Ovary (tissue), 9 donors: ENCODE results near the gene WDR36. TPM values are rescaled to one million over a fixed set of nuclear protein-coding genes. Genes with fewer than 3 reads are reported as not detected.

ENCODE experiments used
- DNase-seq, 5 donors: peaks; one replicate each; pipeline ENCODE4 v3.0.0-alpha.2; 2019 to 2020
- H3K27ac ChIP-seq, 2 donors: fragments of 200-600 bp; one replicate each; pipeline versions ENCODE4 v1.5.1 to v1.8.0; 2019 to 2022
- H3K27me3 ChIP-seq: fragments of 200-600 bp; one replicate; pipeline ENCODE4 v1.8.0; 2022
- H3K36me3 ChIP-seq: fragments of 200-600 bp; sonication (generic); one replicate; pipeline ENCODE4 v1.5.1; 2019
- H3K4me1 ChIP-seq: one replicate; pipeline ENCODE4 v1.8.1; 2013; ENCODE audit warnings: mild to moderate bottlenecking, moderate library complexity; ENCODE audit not compliant: insufficient read depth
- H3K4me3 ChIP-seq: fragments of 200-600 bp; sonication (generic); one replicate; pipeline ENCODE4 v1.5.1; 2017
- H3K9me3 ChIP-seq, 2 donors: fragments of 200-600 bp in 1 of 2; sonication (generic) in 1 of 2; one replicate each; pipeline versions ENCODE4 v1.5.1 to v1.8.1; 2013 to 2019; ENCODE audit warnings: mild to moderate bottlenecking in 1 of 2, moderate library complexity in 1 of 2
- CTCF ChIP-seq, 3 donors: fragments of 450-650 bp in 2 of 3; fragments of 200-600 bp in 1 of 3; IDR thresholded peaks; one replicate each; pipeline versions ENCODE4 v1.5.1 to v1.8.0; 2016 to 2022; ENCODE audit warnings: antibody characterized with exemption in 3 of 3, mild to moderate bottlenecking in 1 of 3
- EP300 ChIP-seq: sonication (generic); formaldehyde crosslinking; IDR thresholded peaks from one replicate; pipeline ENCODE4 v1.6.1; 2017; ENCODE audit warnings: antibody characterized with exemption
- POLR2A ChIP-seq: fragments of 450-650 bp; IDR thresholded peaks from one replicate; pipeline ENCODE4 v1.6.1; 2017; ENCODE audit warnings: antibody characterized with exemption, mild to moderate bottlenecking, moderate library complexity
- WGBS, 3 donors: extraction: QIAGEN DNeasy Blood & Tissue Kit in 1 of 3; methylation state at CpG; one replicate each; pipeline versions ENCODE4 v1.1.5 to v1.1.7; 2013 to 2017; 5-methylcytosine and 5-hydroxymethylcytosine counted together
- intact Hi-C, 4 donors: fragments of 100-400 bp; cut with DNase I; formaldehyde crosslinking; loops; one replicate each; pipeline versions ENCODE4 v1.11.0 to v1.15.1; 2022 to 2023
- polyA plus RNA-seq, 2 donors: library from polyadenylated mRNA; stranded (reverse); fragments of 200-250 nt in 1 of 2; fragments of 350-450 nt in 1 of 2; fragmentation: Illumina TruSeq in 1 of 2; extraction: RNeasy Lipid Tissue Mini Kit (QIAGEN cat#74804) in 1 of 2; gene quantifications; one replicate each; pipeline ENCODE4 v1.2.3, GENCODE V29; 2013 to 2014
- total RNA-seq, 7 donors: library from RNA; depleted of rRNA in 2 of 7; stranded (reverse); fragments of >200 nt in 2 of 7; fragmentation: NEBNext Ultra II Directional in 3 of 7; extraction: Animal tissue kit (Norgen Biotek cat#: 25700) in 3 of 7; gene quantifications; one replicate each; pipeline versions ENCODE4 v1.1.0 to v1.2.4, GENCODE V29; 2016 to 2023
- donor health status: DM: no; HTN: no; CAD: no; lungs with moderate emphysema.
- donor health status: DM: no; HTN: no; CAD: no.
- donor health status: Bipolar disorder and iron deficiency.
- donor health status: DM: yes; HTN: yes; CAD: no.
- donor health status: DM: no; HTN: no; CAD: no.
- donor health status: DM: yes; HTN: yes; CAD: no.

The WDR36 gene
- total and polyA plus RNA-seq, 9 donors, result 7.0 to 36.9 (median 24.9) TPM

- Histone ChIP-seq H3K27me3 (no peaks in the 10 kb centered on the region), H3K4me3 (no peak overlapping the region), H3K9me3 (no peaks in the 10 kb centered on the region), H3K27ac (no peak overlapping the region), H3K4me1 (peaks cover 3% of the 10 kb centered on the region), H3K36me3 (no peaks in the 10 kb centered on the region)
- DNase-seq, result no peak
- intact Hi-C loops, result no loop called here
- WGBS, 3 donors, result 74 to 77% (median 75%) methylated on average over 2 of the region's 2 CpGs
- no peak for TF ChIP-seq EP300
- TF ChIP-seq CTCF (IDR thresholded peaks at IDR 0.05), result no peak
- TF ChIP-seq POLR2A, result no peak
Measured at GRCh38 chr5:111074244-111074643, 17.9 kb upstream of the WDR36 start.

DNA sequence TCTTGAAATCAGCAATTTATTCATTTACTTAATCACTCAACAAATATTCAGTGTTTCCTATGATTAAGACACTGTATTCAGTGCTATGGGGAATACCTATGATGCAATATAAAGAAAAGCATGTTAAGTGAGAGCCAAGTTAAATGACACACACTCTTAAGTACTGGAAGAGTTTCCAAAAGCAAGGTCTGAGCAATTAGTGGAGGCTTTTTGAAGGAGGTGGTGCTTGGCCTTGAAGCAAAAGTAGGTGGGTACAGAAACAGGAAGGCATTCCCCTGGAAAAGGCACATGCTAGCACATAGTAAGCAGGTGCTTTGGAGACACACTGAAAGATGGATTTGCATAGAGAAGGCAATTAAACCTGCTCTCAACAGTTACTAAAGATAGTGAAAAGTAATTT is 16.6 kb upstream of the WDR36 start:
- H3K36me3 ChIP-seq, result no peaks in the 10 kb centered on the region
- intact Hi-C loops, result no loop called here
- H3K27ac ChIP-seq, result no peak overlapping the region
- no peak overlapping the region for H3K4me3 ChIP-seq
- H3K4me1 ChIP-seq, result peaks cover 3% of the 10 kb centered on the region
- no peak for DNase-seq
- H3K27me3 ChIP-seq, result no peaks in the 10 kb centered on the region
- TF ChIP-seq EP300, result no peak
- H3K9me3 ChIP-seq, result no peaks in the 10 kb centered on the region

DNA sequence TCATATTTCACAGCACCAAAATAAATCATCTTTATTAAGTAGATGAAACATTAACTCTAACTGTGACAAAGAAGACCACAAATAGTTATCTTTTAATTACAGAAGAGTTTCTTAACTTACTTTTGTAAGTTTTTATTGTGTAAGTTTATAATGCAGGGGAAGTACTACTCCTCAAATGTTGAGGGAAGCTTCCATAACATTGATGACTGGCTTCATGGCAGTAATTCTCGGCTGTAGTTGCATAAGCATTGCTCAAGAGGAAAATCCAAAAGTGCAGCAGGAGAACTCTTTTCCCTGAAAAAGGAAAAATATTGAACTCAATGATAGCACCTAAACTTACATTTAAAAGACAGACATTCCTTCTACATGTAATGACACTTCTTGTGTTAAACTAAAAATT is 16.1 kb upstream of the WDR36 start:
- Histone ChIP-seq H3K27me3 (no peaks in the 10 kb centered on the region), H3K36me3 (no peaks in the 10 kb centered on the region), H3K27ac (no peak overlapping the region), H3K9me3 (no peaks in the 10 kb centered on the region), H3K4me3 (no peak overlapping the region), H3K4me1 (peaks cover 2% of the 10 kb centered on the region)
- no peak for DNase-seq
- intact Hi-C loops, result no loop called here
- 70 to 77% (median 73%) methylated on average over 1 of the region's 1 CpG for WGBS, 3 donors
- TF ChIP-seq EP300, result no peak
- TF ChIP-seq CTCF (IDR thresholded peaks at IDR 0.05), result no peak
- no peak for TF ChIP-seq POLR2A

DNA sequence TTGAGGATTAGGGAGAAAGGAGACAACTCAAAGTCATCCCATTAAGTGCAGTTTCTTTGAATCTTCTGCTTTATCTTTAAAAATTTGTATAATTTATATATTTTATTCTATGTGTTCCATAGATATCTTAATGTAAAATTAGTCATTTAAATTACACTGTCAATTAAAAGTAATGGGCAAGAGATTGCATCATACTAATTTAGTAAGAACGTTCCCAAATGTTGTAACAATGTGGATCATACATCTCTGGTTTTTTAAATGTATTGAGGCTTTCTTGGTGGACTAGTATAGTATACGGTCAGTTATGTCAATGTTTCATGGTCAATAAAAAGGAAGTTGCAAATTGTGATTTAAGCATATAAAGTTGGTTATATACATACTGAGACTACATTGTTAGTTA is 14.5 kb upstream of the WDR36 start:
- Histone ChIP-seq H3K9me3 (no peaks in the 10 kb centered on the region), H3K36me3 (no peaks in the 10 kb centered on the region), H3K27ac (no peak overlapping the region), H3K4me1 (peaks cover 2% of the 10 kb centered on the region), H3K27me3 (no peaks in the 10 kb centered on the region), H3K4me3 (no peak overlapping the region)
- 86 to 90% (median 87%) methylated on average over 2 of the region's 2 CpGs for WGBS, 3 donors
- intact Hi-C loops, result no loop called here
- no peak for TF ChIP-seq POLR2A
- no peak for TF ChIP-seq EP300
- no peak for TF ChIP-seq CTCF (IDR thresholded peaks at IDR 0.05)
- DNase-seq, result no peak

DNA sequence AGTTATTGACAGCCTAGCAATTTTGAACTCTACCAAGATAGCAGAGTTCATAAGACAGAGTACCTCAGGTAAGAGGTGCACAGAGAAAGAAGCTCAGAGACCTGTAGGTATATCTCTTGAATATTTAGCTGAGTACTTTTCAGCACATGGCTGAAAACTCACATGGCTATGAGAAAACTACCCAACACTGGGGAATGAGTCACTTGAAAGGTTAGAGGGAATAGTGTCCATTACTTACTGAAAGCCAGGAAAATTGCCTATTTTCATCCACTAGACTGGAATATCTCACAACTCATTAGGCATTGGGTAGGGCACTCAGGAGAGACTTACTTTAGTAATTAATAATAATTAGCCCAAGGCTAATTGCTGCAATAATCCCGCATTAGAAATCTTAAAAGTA is 12.3 kb upstream of the WDR36 start:
- Histone ChIP-seq H3K4me3 (no peak overlapping the region), H3K4me1 (no peaks in the 10 kb centered on the region), H3K27ac (no peak overlapping the region), H3K9me3 (no peaks in the 10 kb centered on the region), H3K27me3 (no peaks in the 10 kb centered on the region), H3K36me3 (no peaks in the 10 kb centered on the region)
- intact Hi-C loops, result no loop called here
- DNase-seq, result no peak
- TF ChIP-seq POLR2A (no peak), EP300 (no peak), CTCF (IDR thresholded peaks at IDR 0.05) (no peak)
- WGBS, 3 donors, result 70 to 85% (median 80%) methylated on average over 1 of the region's 1 CpG
